ENCODE data around the gene FOXL1. TPM values are rescaled to one million over a fixed set of nuclear protein-coding genes. Genes with fewer than 3 reads are reported as not detected.
A peak's percentile ranks its signal among the peaks of the same experiment; 100 is the strongest.

Gene FOXL1
- total RNA-seq, 1 donor from 2014 or later: 0.98 TPM

DNA sequence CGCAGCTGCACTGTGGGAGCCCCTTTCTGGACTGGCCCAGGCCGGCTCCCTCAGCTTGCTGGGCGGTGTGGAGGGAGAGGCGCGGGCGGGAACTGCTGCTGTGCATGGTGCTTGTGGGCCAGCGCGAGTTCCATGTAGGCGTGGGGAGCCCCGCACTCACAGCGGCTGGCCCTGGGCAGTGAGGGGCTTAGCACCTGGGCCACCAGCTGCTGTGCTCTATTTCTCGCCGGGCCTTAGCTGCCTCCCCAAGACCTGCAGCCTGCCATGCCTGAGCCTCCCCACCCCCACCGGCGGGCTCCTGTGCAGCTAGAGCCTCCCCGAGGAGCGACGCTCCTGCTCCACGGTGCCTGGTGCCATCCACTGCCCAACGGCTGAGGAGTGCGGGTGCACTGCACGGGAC lies 25.0 kb upstream of the FOXL1 start:
- no peak for DNase-seq (ENCODE audit: extremely low spot score in 2 of 2)

DNA sequence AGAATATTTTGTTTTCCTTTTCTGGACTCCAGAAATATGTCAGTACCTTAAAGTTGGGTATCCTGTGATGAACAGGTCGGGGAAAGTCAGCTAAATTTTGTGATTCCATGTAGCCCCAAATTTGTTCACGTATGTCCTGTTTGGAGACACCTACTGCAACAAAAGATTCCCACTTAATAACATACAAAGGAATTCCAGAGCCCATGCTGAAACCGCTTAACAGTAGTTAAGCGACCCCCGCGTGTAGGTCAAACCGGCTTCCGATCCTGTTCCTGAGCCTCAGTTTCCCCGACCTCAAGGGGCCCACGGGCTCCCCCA lies 23.8 kb upstream of the FOXL1 start:
- intact Hi-C loops (cut with DNase I): no loop called here
- DNase-seq (ENCODE audit: extremely low spot score in 2 of 2): no peak
- TF ChIP-seq POLR2AphosphoS5 (IDR thresholded peaks at IDR 0.05; ENCODE audit: insufficient read depth in 1 of 2, low read depth in 1 of 2) (no peak), CTCF (IDR thresholded peaks at IDR 0.05) (no peak), POLR2A (IDR thresholded peaks at IDR 0.05) (no peak)
- Histone ChIP-seq H3K4me1 (peaks cover 23% of the 10 kb centered on the region), H3K27ac (peak overlapping the region; percentile 87), H3K27me3 (no peaks in the 10 kb centered on the region), H3K9me3 (no peaks in the 10 kb centered on the region), H3K36me3 (peaks cover 0 to 5% of the 10 kb centered on the region in 2 donors), H3K4me3 (peak overlapping the region; percentile 80 to 91)

More for the DNA sequence above, 25.0 kb upstream of the FOXL1 start:
- H3K4me1 ChIP-seq: peaks cover 23% of the 10 kb centered on the region
- H3K9me3 ChIP-seq: no peaks in the 10 kb centered on the region
- intact Hi-C loops (cut with DNase I): no loop called here
- no peak overlapping the region for H3K27ac ChIP-seq
- H3K36me3 ChIP-seq: peaks cover 0 to 5% of the 10 kb centered on the region in 2 donors
- TF ChIP-seq POLR2A (IDR thresholded peaks at IDR 0.05) (no peak), CTCF (IDR thresholded peaks at IDR 0.05) (no peak), POLR2AphosphoS5 (IDR thresholded peaks at IDR 0.05; ENCODE audit: insufficient read depth in 1 of 2, low read depth in 1 of 2) (no peak)
- H3K27me3 ChIP-seq: no peaks in the 10 kb centered on the region
- no peak overlapping the region for H3K4me3 ChIP-seq

- TF ChIP-seq POLR2A (IDR thresholded peaks at IDR 0.05): peak in 1 of 2 donors; percentile 67
- no peak for TF ChIP-seq CTCF (IDR thresholded peaks at IDR 0.05)
- TF ChIP-seq POLR2AphosphoS5 (IDR thresholded peaks at IDR 0.05; ENCODE audit: insufficient read depth in 1 of 2, low read depth in 1 of 2): peak; percentile 90 to 96
- Histone ChIP-seq H3K9me3 (no peaks in the 10 kb centered on the region), H3K27me3 (no peaks in the 10 kb centered on the region), H3K27ac (peak within 1 kb of the TSS; percentile 87), H3K4me3 (peak within 1 kb of the TSS; percentile 80 to 91), H3K4me1 (peaks cover 23% of the 10 kb centered on the region), H3K36me3 (peaks cover 0 to 1% of the 10 kb centered on the region in 2 donors)
- intact Hi-C loops (cut with DNase I): no loop called here
- DNase-seq (ENCODE audit: extremely low spot score in 2 of 2): peak in 1 of 2 donors; percentile 92
Measured at GRCh38 chr16:86554917-86555703, 23.2 kb upstream of the FOXL1 start, which contains the start of gene MTHFSD. Gene MTHFSD, minus strand, starts transcription at chr16:86555235. Its CDS starts 51 bp downstream, at chr16:86555184.

DNA sequence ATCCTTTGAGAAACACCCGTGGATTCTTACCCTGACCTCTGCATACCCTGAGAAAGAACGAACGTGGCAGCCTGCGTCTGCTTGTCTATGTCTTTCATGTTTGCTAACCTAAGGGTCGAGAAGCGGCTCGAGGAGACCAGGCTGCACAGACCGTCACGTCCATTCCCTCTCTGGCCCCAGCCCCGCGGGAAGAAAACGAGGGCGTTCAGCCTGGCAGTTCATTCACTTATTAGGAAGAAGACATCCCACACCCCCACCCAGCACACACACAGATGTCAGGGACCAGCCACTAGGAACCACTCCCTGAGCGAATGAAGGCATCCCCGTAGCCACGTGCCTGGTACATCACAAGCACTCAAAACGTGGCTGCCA lies 22.7 kb upstream of the FOXL1 start:
- intact Hi-C loops (cut with DNase I): no loop called here
- Histone ChIP-seq H3K27ac (no peak overlapping the region), H3K9me3 (no peaks in the 10 kb centered on the region), H3K27me3 (no peaks in the 10 kb centered on the region), H3K4me1 (peaks cover 23% of the 10 kb centered on the region), H3K4me3 (peak overlapping the region; percentile 80 to 91), H3K36me3 (no peaks in the 10 kb centered on the region)
- TF ChIP-seq CTCF (IDR thresholded peaks at IDR 0.05): no peak
- no peak for TF ChIP-seq POLR2AphosphoS5 (IDR thresholded peaks at IDR 0.05; ENCODE audit: insufficient read depth in 1 of 2, low read depth in 1 of 2)
- TF ChIP-seq POLR2A (IDR thresholded peaks at IDR 0.05): no peak
- no peak for DNase-seq (ENCODE audit: extremely low spot score in 2 of 2)

- H3K4me1 ChIP-seq: peaks cover 23% of the 10 kb centered on the region
- H3K9me3 ChIP-seq: no peaks in the 10 kb centered on the region
- H3K36me3 ChIP-seq: no peaks in the 10 kb centered on the region
- H3K27ac ChIP-seq: no peak overlapping the region
- no peaks in the 10 kb centered on the region for H3K27me3 ChIP-seq
- intact Hi-C loops (cut with DNase I): no loop called here
- no peak for DNase-seq (ENCODE audit: extremely low spot score in 2 of 2)
- no peak overlapping the region for H3K4me3 ChIP-seq
- TF ChIP-seq POLR2A (IDR thresholded peaks at IDR 0.05) (no peak), CTCF (IDR thresholded peaks at IDR 0.05) (no peak), POLR2AphosphoS5 (IDR thresholded peaks at IDR 0.05; ENCODE audit: insufficient read depth in 1 of 2, low read depth in 1 of 2) (no peak)
Measured at GRCh38 chr16:86556576-86556975, 21.8 kb upstream of the FOXL1 start.
